IMR-90 (cell line): ENCODE data around the gene PMPCA. TPM values are rescaled to one million over a fixed set of nuclear protein-coding genes. Genes with fewer than 3 reads are reported as not detected.

Source experiments
- ATAC-seq: fragments of 200-7000 bp; cut with Tn5 transposase; 2 replicates; pipeline ENCODE4 v1.9.1; 2020; ENCODE audit warnings: low read depth, mild to moderate bottlenecking, moderate library complexity
- BruUV-seq: library from RNA; stranded (reverse); fragments of 400-500 nt; replicated peaks from 2 replicates; lab custom pipeline; 2021; lab: Mats Ljungman, UMichigan
- CTCF ChIA-PET: fragments of 300-600 bp; formaldehyde crosslinking; extraction: SDS; loops from one replicate; lab custom pipeline; 2021; ENCODE audit warnings: antibody characterized with exemption; lab: Yijun Ruan, JAX
- POLR2A ChIA-PET: fragments of 300-600 bp; sonication (Branson Sonifier 250); formaldehyde crosslinking; loops from one replicate; lab custom pipeline; 2022; ENCODE audit warnings: antibody characterized with exemption; ENCODE audit not compliant: unreplicated experiment; lab: Charles Lee
- DNase-seq: peaks from one replicate; pipeline ENCODE4 v3.0.0; 2013
- H2AFZ ChIP-seq: replicated peaks from 2 replicates; pipeline ENCODE3; 2013; ENCODE audit warnings: low read length, mild to moderate bottlenecking; ENCODE audit not compliant: poor library complexity
- H2AK5ac ChIP-seq: 2 replicates; pipeline ENCODE4 v1.6.1; 2013; ENCODE audit warnings: low read depth, low read length, inconsistent platforms
- H2AK9ac ChIP-seq: replicated peaks from 2 replicates; pipeline ENCODE3; 2013; ENCODE audit warnings: mild to moderate bottlenecking, low read depth, low read length, moderate library complexity; ENCODE audit not compliant: poor library complexity
- H2BK120ac ChIP-seq: 2 replicates; pipeline ENCODE4 v1.6.1; 2013; ENCODE audit warnings: low read depth, low read length, inconsistent platforms
- H2BK15ac ChIP-seq: 3 replicates; pipeline ENCODE4 v1.6.1; 2013; ENCODE audit warnings: low read depth, low read length, inconsistent platforms
- H2BK20ac ChIP-seq: 2 replicates; pipeline ENCODE4 v1.6.1; 2013; ENCODE audit warnings: low read depth, mild to moderate bottlenecking, inconsistent platforms, low read length, moderate library complexity
- H2BK5ac ChIP-seq: 2 replicates; pipeline ENCODE4 v1.6.1; 2013; ENCODE audit warnings: mild to moderate bottlenecking, low read depth, low read length, inconsistent platforms; ENCODE audit not compliant: poor library complexity, severe bottlenecking
- H3K14ac ChIP-seq: replicated peaks from 2 replicates; pipeline ENCODE4 v1.6.1; 2013; ENCODE audit warnings: low read depth, low read length, inconsistent platforms
- H3K18ac ChIP-seq: 2 replicates; pipeline ENCODE4 v1.6.1; 2013; ENCODE audit warnings: low read depth, low read length, control low read depth
- H3K23ac ChIP-seq: 2 replicates; pipeline ENCODE4 v1.6.1; 2013; ENCODE audit warnings: low read depth, low read length, inconsistent platforms
- H3K27ac ChIP-seq: 2 replicates; pipeline ENCODE4 v1.5.1; 2013; ENCODE audit warnings: mild to moderate bottlenecking, control low read depth, low read length; ENCODE audit not compliant: insufficient read depth
- H3K27me3 ChIP-seq: 2 replicates; pipeline ENCODE4 v1.6.1; 2013; ENCODE audit warnings: low read length; ENCODE audit not compliant: control insufficient read depth, insufficient read depth
- H3K36me3 ChIP-seq: 2 replicates; pipeline ENCODE4 v1.6.1; 2013; ENCODE audit warnings: low read length, mixed read lengths; ENCODE audit not compliant: control insufficient read depth, insufficient read depth
- H3K4ac ChIP-seq: 2 replicates; pipeline ENCODE4 v1.6.1; 2013; ENCODE audit warnings: low read depth, low read length, inconsistent platforms
- H3K4me1 ChIP-seq: 2 replicates; pipeline ENCODE4 v1.6.1; 2013; ENCODE audit warnings: low read length, mixed read lengths; ENCODE audit not compliant: control insufficient read depth, insufficient read depth
- H3K4me2 ChIP-seq: 2 replicates; pipeline ENCODE4 v1.6.1; 2013; ENCODE audit warnings: low read depth, mild to moderate bottlenecking, control low read depth, low read length, moderate library complexity
- H3K4me3 ChIP-seq: 2 replicates; pipeline ENCODE4 v1.5.1; 2013; ENCODE audit warnings: low read depth, mild to moderate bottlenecking, control low read depth, low read length, moderate library complexity; ENCODE audit not compliant: insufficient read depth
- H3K56ac ChIP-seq: 2 replicates; pipeline ENCODE4 v1.6.1; 2013; ENCODE audit warnings: low read length, inconsistent platforms; ENCODE audit not compliant: insufficient read depth; ENCODE audit errors: extremely low read depth
- H3K79me1 ChIP-seq, 2 experiments: 2 replicates each; pipeline ENCODE4 v1.6.1; 2013; ENCODE audit warnings: low read length in 2 of 2, inconsistent platforms in 1 of 2, low read depth in 1 of 2
- H3K9ac ChIP-seq: 2 replicates; pipeline ENCODE4 v1.6.1; 2013; ENCODE audit warnings: low read depth, low read length, control low read depth
- H3K9me1 ChIP-seq: 2 replicates; pipeline ENCODE4 v1.6.1; 2013; ENCODE audit warnings: low read length, inconsistent platforms; ENCODE audit not compliant: insufficient read depth
- H3K9me3 ChIP-seq: 2 replicates; pipeline ENCODE4 v1.6.1; 2013; ENCODE audit warnings: low read length; ENCODE audit not compliant: control insufficient read depth, insufficient read depth
- H4K20me1 ChIP-seq: 2 replicates; pipeline ENCODE4 v1.6.1; 2013; ENCODE audit warnings: low read length, inconsistent platforms; ENCODE audit not compliant: insufficient read depth
- H4K5ac ChIP-seq: 2 replicates; pipeline ENCODE4 v1.6.1; 2013; ENCODE audit warnings: mild to moderate bottlenecking, low read depth, low read length, control low read depth
- H4K8ac ChIP-seq, 2 experiments: 2 replicates each; pipeline ENCODE4 v1.6.1; 2013; ENCODE audit warnings: low read depth in 2 of 2, low read length in 2 of 2, control low read depth in 1 of 2, inconsistent platforms in 1 of 2
- H4K91ac ChIP-seq: 2 replicates; pipeline ENCODE4 v1.6.1; 2013; ENCODE audit warnings: low read depth, low read length, inconsistent platforms; ENCODE audit not compliant: insufficient read depth
- BHLHE40 ChIP-seq: fragments of 150-350 bp; IDR thresholded peaks from 2 replicates; pipeline ENCODE4 v1.6.1; 2016; ENCODE audit warnings: mild to moderate bottlenecking, low read depth, low read length
- CEBPB ChIP-seq: IDR thresholded peaks from 2 replicates; pipeline ENCODE4 v1.6.1; 2012; ENCODE audit warnings: low read depth, low read length, improper control_type of control experiment
- CHD1 ChIP-seq: IDR thresholded peaks from 2 replicates; pipeline ENCODE4 v1.6.1; 2012; ENCODE audit warnings: low read depth, low read length, improper control_type of control experiment
- ELK1 ChIP-seq: fragments of 150-350 bp; IDR thresholded peaks from 2 replicates; pipeline ENCODE4 v1.6.1; 2016; ENCODE audit warnings: low read depth, mild to moderate bottlenecking, low read length, moderate library complexity, borderline replicate concordance
- FOS ChIP-seq: fragments of 150-350 bp; IDR thresholded peaks from 2 replicates; pipeline ENCODE4 v1.6.1; 2016; ENCODE audit warnings: low read depth, low read length
- MAFK ChIP-seq: IDR thresholded peaks from 2 replicates; pipeline ENCODE4 v1.6.1; 2012; ENCODE audit warnings: low read depth, low read length, improper control_type of control experiment
- MAZ ChIP-seq: IDR thresholded peaks from 2 replicates; pipeline ENCODE4 v1.6.1; 2012; ENCODE audit warnings: low read depth, mild to moderate bottlenecking, low read length, improper control_type of control experiment, moderate library complexity, borderline replicate concordance
- NFE2L2 ChIP-seq: fragments of 150-350 bp; IDR thresholded peaks from 2 replicates; pipeline ENCODE4 v1.6.1; 2016; ENCODE audit warnings: low read depth, mild to moderate bottlenecking, low read length
- POLR2A ChIP-seq: IDR thresholded peaks from 2 replicates; pipeline ENCODE4 v1.6.1; 2012; ENCODE audit warnings: mild to moderate bottlenecking, low read depth, low read length
- RAD21 ChIP-seq: IDR thresholded peaks from 2 replicates; pipeline ENCODE4 v1.6.1; 2012; ENCODE audit warnings: low read length, improper control_type of control experiment
- RCOR1 ChIP-seq: IDR thresholded peaks from 2 replicates; pipeline ENCODE4 v1.6.1; 2012; ENCODE audit warnings: mild to moderate bottlenecking, low read length, improper control_type of control experiment; ENCODE audit not compliant: insufficient replicate concordance
- RFX5 ChIP-seq: IDR thresholded peaks from 2 replicates; pipeline ENCODE4 v1.8.0; 2012; ENCODE audit warnings: low read depth, mild to moderate bottlenecking, low read length, moderate library complexity
- SMC3 ChIP-seq: fragments of 150-350 bp; IDR thresholded peaks from 2 replicates; pipeline ENCODE4 v1.6.1; 2016; ENCODE audit warnings: low read depth, mild to moderate bottlenecking, antibody characterized with exemption, low read length, moderate library complexity
- USF2 ChIP-seq: fragments of 150-350 bp; IDR thresholded peaks from 2 replicates; pipeline ENCODE4 v1.6.1; 2017; ENCODE audit warnings: mild to moderate bottlenecking, antibody characterized with exemption, low read length, low read depth
- WGBS, 2 experiments: methylation state at CpG; one replicate each; pipeline versions ENCODE4 v1.1.5 to v1.1.7; 2013; ENCODE audit warnings: missing lambda C conversion rate in 2 of 2; ENCODE audit not compliant: insufficient read length in 1 of 2; ENCODE audit errors: extremely low coverage in 2 of 2; 5-methylcytosine and 5-hydroxymethylcytosine counted together
- dilution Hi-C: fragments of 300-500 bp; cut with HindIII; formaldehyde crosslinking; loops from one replicate; pipeline ENCODE4 v1.14.3; 2018; ENCODE audit warnings: low sequenced_read_pairs; ENCODE audit not compliant: unreplicated experiment
- in situ Hi-C: fragments of 300-500 bp; cut with MboI; formaldehyde crosslinking; loops from 3 replicates; pipeline ENCODE4 v1.14.3; 2019; ENCODE audit warnings: low sequenced_read_pairs, inconsistent platforms, mixed read lengths
- intact Hi-C: fragments of 100-400 bp; cut with micrococcal nuclease; formaldehyde crosslinking; loops from 2 replicates; pipeline ENCODE4 v1.10.0; 2022
- polyA plus RNA-seq, 3 experiments: library from polyadenylated mRNA; depleted of rRNA; stranded (reverse); fragments of >200 nt; gene quantifications; 2 replicates each; pipeline ENCODE4 v1.2.3, GENCODE V29; 2012; ENCODE audit warnings: low replicate concordance in 1 of 3
- total RNA-seq: library from RNA; depleted of rRNA; stranded (reverse); fragments of >200 nt; gene quantifications from 2 replicates; pipeline ENCODE4 v1.2.3, GENCODE V29; 2012

PMPCA gene
- total and polyA plus RNA-seq, 2 of the 4 experiments (the other 2 are of a cell fraction): 62.6 to 95.8 TPM

GRCh38 chr9:136401173-136401922, 9.1 kb upstream of the PMPCA start (continued):
- TF ChIP-seq RFX5 (no peak), BHLHE40 (peak; percentile 78)

GRCh38 chr9:136402067-136402466, 8.4 kb upstream of the PMPCA start:
- no peak for DNase-seq
- Histone ChIP-seq H3K9me1 (no peaks in the 10 kb centered on the region), H3K18ac (no peak overlapping the region), H2BK120ac (no peak overlapping the region), H3K14ac (no peak overlapping the region), H3K9me3 (no peaks in the 10 kb centered on the region), H2AK9ac (no peak overlapping the region), H2BK20ac (no peak overlapping the region), H3K79me1 (peaks cover 14 to 25% of the 10 kb centered on the region in 2 experiments), H3K4me1 (peaks cover 9% of the 10 kb centered on the region), H4K8ac (no peak overlapping the region), H3K9ac (no peak overlapping the region), H3K27me3 (no peaks in the 10 kb centered on the region), H4K5ac (no peak overlapping the region), H2AK5ac (no peak overlapping the region), H4K91ac (no peak overlapping the region), H4K20me1 (peaks cover 14% of the 10 kb centered on the region; the same call in 1 of the 2 replicates), H2BK5ac (no peak overlapping the region), H3K27ac (no peak overlapping the region), H3K56ac (no peak overlapping the region), H3K4ac (no peak overlapping the region), H3K23ac (no peak overlapping the region), H2AFZ (no peak overlapping the region), H2BK15ac (no peak overlapping the region), H3K4me2 (no peak overlapping the region), H3K4me3 (no peak overlapping the region), H3K36me3 (peaks cover 42% of the 10 kb centered on the region)
- dilution Hi-C loops (no loop called here), in situ Hi-C loops (loop anchor here (5.0 kb wide), 1 partner anchor 80 kb away; no protein-coding TSS in a partner anchor), intact Hi-C loops (loop anchor here (5.0 kb wide), 1 partner anchor 75 kb away; the partner anchor contains the start of gene GPSM1)
- ChIA-PET CTCF (interaction anchor here (0.7 to 0.9 kb wide), 2 partner anchors 37 to 89 kb away, joined by 3 read pairs; no protein-coding TSS in a partner anchor), POLR2A (no interaction called here)
- BruUV-seq: no TSS peak
- WGBS, 2 experiments: 83% methylated on average over 6 of the region's 13 CpGs; no CpG with 5 or more reads in 1 of the 2 experiments
- ATAC-seq: no peak
- TF ChIP-seq POLR2A (no peak), ELK1 (no peak), MAZ (no peak), SMC3 (no peak), CEBPB (no peak), RCOR1 (no peak), BHLHE40 (no peak), USF2 (no peak), MAFK (no peak), NFE2L2 (no peak), RFX5 (no peak), RAD21 (no peak), CHD1 (no peak), FOS (no peak)
